Raji (cell line): ENCODE results near the gene IL6.

Experiments
- POLR2A ChIP-seq: IDR thresholded peaks from 2 replicates; pipeline ENCODE4 v1.6.1; 2011; ENCODE audit warnings: low read depth, low read length, control low read depth; ENCODE audit not compliant: insufficient read depth

IL6 gene

DNA sequence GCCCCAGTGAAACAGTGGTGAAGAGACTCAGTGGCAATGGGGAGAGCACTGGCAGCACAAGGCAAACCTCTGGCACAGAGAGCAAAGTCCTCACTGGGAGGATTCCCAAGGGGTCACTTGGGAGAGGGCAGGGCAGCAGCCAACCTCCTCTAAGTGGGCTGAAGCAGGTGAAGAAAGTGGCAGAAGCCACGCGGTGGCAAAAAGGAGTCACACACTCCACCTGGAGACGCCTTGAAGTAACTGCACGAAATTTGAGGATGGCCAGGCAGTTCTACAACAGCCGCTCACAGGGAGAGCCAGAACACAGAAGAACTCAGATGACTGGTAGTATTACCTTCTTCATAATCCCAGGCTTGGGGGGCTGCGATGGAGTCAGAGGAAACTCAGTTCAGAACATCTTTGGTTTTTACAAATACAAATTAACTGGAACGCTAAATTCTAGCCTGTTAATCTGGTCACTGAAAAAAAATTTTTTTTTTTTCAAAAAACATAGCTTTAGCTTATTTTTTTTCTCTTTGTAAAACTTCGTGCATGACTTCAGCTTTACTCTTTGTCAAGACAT, 574 bp upstream of the IL6 start:
- TF ChIP-seq POLR2A: no peak

DNA sequence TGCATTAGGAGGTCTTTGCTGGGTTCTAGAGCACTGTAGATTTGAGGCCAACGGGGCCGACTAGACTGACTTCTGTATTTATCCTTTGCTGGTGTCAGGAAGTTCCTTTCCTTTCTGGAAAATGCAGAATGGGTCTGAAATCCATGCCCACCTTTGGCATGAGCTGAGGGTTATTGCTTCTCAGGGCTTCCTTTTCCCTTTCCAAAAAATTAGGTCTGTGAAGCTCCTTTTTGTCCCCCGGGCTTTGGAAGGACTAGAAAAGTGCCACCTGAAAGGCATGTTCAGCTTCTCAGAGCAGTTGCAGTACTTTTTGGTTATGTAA, 675 bp downstream of the IL6 start:
- no peak for TF ChIP-seq POLR2A

DNA sequence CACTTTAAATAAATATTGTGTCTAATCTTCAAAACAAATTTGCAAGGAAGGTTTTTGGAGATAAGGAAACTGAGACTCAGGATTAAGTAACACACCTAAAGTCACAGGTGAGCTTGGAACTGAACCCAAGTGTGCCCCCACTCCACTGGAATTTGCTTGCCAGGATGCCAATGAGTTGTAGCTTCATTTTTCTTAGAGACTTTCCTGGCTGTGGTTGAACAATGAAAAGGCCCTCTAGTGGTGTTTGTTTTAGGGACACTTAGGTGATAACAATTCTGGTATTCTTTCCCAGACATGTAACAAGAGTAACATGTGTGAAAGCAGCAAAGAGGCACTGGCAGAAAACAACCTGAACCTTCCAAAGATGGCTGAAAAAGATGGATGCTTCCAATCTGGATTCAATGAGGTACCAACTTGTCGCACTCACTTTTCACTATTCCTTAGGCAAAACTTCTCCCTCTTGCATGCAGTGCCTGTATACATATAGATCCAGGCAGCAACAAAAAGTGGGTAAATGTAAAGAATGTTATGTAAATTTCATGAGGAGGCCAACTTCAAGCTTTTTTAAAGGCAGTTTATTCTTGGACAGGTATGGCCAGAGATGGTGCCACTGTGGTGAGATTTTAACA, 1.5 kb downstream of the IL6 start:
- no peak for TF ChIP-seq POLR2A

DNA sequence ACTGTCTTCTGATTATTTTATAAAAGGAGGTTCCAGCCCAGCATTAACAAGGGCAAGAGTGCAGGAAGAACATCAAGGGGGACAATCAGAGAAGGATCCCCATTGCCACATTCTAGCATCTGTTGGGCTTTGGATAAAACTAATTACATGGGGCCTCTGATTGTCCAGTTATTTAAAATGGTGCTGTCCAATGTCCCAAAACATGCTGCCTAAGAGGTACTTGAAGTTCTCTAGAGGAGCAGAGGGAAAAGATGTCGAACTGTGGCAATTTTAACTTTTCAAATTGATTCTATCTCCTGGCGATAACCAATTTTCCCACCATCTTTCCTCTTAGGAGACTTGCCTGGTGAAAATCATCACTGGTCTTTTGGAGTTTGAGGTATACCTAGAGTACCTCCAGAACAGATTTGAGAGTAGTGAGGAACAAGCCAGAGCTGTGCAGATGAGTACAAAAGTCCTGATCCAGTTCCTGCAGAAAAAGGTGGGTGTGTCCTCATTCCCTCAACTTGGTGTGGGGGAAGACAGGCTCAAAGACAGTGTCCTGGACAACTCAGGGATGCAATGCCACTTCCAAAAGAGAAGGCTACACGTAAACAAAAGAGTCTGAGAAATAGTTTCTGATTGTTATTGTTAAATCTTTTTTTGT, 2.3 kb downstream of the IL6 start:
- no peak for TF ChIP-seq POLR2A

DNA sequence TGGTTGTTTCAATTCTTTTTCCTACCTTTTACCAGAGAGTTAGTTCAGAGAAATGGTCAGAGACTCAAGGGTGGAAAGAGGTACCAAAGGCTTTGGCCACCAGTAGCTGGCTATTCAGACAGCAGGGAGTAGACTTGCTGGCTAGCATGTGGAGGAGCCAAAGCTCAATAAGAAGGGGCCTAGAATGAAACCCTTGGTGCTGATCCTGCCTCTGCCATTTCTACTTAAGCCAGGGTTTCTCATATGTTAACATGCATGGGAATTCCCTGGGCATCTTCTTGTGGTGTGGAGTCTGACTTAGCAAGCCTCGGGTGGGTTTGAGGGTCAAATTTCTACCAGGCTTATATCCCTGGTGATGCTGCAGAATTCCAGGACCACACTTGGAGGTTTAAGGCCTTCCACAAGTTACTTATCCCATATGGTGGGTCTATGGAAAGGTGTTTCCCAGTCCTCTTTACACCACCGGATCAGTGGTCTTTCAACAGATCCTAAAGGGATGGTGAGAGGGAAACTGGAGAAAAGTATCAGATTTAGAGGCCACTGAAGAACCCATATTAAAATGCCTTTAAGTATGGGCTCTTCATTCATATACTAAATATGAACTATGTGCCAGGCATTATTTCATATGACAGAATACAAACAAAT, 3.2 kb downstream of the IL6 start:
- no peak for TF ChIP-seq POLR2A

DNA sequence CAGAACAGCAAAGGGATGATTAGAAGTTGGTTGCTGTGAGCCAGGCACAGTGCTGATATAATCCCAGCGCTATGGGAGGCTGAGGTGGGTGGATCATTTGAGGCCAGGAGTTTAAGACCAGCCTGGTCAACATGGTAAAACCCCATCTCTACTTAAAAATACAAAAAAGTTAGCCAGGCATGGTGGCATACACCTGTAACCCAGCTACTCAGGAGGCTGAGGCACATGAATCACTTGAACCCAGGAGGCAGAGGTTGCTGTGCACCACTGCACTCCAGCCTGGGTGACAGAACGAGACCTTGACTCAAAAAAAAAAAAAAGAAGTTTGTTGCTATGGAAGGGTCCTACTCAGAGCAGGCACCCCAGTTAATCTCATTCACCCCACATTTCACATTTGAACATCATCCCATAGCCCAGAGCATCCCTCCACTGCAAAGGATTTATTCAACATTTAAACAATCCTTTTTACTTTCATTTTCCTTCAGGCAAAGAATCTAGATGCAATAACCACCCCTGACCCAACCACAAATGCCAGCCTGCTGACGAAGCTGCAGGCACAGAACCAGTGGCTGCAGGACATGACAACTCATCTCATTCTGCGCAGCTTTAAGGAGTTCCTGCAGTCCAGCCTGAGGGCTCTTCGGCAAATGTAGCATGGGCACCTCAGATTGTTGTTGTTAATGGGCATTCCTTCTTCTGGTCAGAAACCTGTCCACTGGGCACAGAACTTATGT, 4.1 kb downstream of the IL6 start:
- TF ChIP-seq POLR2A: no peak

DNA sequence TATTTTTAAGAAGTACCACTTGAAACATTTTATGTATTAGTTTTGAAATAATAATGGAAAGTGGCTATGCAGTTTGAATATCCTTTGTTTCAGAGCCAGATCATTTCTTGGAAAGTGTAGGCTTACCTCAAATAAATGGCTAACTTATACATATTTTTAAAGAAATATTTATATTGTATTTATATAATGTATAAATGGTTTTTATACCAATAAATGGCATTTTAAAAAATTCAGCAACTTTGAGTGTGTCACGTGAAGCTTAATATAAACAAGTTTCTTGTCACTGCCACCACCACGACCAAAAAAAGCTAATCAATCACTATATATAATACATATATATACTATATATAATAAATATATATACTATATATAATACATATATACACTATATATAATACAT, 4.8 kb downstream of the IL6 start:
- TF ChIP-seq POLR2A: no peak

DNA sequence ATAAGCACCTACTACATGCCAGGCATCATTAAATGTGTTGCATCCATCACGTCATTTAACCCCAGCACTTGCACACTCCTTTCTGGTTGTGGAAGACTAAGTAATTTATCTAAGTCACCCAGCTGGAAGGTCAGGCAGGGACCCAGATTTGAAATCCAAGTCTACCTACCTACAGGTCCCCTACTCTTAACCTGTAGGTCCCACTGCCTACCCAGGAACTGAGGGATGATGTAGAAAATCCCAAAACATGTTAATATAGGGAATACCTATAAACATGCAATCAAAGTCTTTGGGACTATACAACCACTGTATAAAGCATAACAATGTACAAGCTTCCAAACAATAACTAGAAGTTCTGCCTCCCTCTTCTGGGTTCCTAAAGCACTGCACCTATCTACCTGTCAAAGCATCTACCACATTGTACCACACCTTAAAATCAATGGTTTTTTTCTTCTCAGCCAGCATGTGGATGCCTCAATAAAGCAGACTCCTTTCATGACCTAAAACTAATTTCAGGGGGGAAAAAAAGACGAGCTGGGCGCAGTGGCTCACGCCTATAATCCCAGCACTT, 5.6 kb downstream of the IL6 start:
- TF ChIP-seq POLR2A: no peak

DNA sequence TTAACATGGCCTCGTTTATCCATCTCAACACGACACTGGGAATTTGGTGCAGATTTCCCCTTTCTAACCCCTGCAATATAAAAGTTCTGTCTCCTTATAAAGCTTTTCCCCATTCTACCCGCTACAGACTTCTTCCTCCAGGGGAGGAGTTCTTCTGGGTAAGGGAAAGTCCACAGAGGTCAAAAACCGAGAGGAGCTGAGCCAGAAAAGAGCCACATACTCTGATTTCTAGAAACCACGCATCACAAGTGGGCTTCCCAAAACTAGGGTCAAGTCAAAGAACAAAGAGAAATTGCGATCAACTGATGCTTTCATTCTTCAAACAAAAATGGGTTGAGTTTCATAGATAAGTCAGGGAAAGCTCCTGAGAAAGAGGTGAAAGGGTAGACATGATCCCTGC, 6.8 kb downstream of the IL6 start:
- no peak for TF ChIP-seq POLR2A

DNA sequence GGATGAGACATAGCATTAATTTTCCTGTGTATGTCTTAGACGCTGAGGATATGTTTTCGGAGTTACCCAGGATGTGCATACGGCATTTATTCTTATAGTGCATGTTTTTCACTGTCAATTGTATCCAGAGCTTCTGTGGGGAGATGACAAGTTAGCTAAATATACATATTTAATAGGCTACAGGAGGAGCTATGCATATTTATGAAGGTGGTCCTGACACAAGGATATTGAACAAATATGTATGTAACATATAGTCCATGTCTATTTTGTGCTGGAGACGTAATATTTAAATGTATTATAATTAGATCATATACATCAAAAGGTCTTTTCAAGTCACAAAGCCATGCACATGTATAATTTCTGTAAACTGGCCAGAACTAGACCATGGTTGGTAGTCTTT, 16.0 kb downstream of the IL6 start:
- TF ChIP-seq POLR2A: no peak

DNA sequence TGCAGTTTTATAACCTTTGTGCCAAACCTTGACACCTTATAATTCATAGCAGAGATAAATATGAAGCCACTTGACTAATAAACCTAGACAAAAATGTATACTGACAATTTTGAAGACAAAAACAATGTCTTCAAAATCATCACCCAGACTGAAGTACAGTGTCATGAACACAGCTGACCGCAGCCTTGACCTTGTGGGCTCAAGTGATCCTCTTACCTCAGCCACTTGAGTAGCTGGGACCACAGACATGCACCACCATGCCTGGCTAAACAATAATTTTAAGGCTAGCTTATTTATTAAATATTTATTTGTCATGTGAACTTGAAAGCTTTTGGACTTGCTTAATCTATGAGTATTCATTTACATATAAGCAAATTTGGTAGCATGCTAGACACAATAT, 24.3 kb downstream of the IL6 start:
- TF ChIP-seq POLR2A: no peak

DNA sequence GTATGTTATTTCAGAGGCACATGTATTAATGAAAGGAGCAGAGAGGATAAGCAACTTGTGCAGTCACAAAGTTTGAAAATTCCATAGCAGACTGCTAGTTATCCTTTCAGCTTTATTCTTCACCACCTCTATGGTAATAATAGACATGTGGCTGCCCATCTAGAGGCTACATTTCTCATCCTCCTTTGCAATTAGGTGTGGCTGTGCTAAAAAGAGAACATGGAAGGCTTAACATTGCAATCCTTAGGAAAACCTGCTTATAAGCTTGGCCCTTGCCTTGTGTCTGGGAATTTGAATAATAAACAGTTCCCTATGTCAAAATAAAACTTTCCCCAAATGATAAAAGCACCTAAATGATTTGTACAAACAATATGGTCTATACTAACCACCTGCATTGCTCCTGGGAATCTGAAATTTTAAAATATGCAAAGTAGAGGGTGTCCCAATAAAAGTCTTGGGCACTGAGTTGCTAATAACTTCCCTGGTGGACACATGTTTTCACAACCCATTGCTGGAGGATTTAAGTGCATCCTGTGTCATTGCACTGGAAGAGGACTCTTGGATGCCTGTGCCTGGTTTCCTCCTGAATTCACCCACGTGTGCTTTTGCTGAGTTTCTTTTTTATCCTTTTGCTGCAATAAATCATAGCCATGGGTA, 30.5 kb downstream of the IL6 start:
- no peak for TF ChIP-seq POLR2A

DNA sequence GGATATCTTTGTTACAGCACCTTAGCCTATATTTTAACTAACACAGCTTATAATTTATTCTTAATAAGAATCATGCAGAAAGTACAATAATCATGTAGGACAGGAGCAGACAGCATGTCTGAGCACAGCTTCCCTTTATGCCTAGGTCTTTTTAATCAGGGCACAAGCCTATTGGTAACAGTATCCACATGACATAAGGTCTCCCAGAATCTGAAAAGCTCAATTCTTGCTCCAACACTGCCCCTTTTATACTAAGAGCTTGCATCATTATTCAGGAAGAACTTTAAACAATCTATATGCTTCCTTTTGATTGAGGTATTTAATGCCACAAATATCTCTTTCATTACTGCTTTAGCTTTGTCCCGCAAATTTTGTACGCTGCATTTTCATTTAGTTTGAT, 31.6 kb downstream of the IL6 start:
- no peak for TF ChIP-seq POLR2A

DNA sequence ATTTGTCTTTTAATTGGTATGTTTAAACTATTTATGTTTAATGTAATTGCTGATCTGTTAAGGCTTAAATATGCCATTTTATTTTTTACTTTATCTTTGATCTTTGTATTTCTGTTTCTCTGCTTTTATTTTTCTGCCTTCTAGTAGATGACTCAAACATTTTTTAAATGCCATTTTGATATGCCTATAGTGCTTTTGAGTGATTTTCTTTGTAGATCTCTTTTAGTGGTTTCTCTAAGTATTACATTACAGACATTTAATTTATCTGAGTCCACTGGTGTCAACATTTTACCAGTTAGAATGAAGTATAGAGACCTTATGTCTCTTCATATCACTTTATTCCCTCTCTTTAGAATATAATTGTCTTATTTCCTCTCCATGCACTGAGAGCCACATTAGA, 32.7 kb downstream of the IL6 start:
- no peak for TF ChIP-seq POLR2A

DNA sequence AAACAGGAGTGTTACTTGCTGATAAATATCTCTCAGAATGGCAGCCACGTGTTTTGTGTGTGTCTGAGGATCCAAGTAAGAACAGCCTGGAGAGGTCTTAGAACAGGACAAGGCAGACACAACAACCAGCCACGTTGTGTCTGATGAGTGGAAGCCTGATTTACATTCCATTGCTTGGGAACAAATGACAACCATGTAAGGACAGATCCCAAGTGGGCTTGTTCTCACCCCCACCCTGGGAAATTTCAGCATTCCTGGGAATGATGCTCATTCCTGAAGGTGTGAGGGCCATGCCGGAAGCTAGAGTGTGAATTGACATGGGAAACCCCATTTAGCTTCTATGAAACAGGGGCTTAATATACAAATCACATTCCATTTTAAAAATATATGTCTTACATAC, 35.9 kb downstream of the IL6 start:
- TF ChIP-seq POLR2A: no peak
